Sciatic nerve (tissue), 2 donors: ENCODE results near the gene NGFR. TPM values are rescaled to one million over a fixed set of nuclear protein-coding genes. Genes with fewer than 3 reads are reported as not detected.
A peak's percentile ranks its signal among the peaks of the same experiment; 100 is the strongest.
"Not testable (repeated sequence)": the region's sequence is repeated elsewhere in the genome, so short reads cannot be mapped to it uniquely, and the experiment has no call there.

Source experiments
- ATAC-seq: fragments of 200-7000 bp; cut with Tn5 transposase; one replicate; pipeline ENCODE4 v1.9.1; 2020; ENCODE audit warnings: mild to moderate bottlenecking, moderate library complexity
- DNase-seq: peaks from one replicate; pipeline ENCODE4 v3.0.0-alpha.2; 2020; ENCODE audit warnings: low spot score
- intact Hi-C: fragments of 100-400 bp; cut with DNase I; formaldehyde crosslinking; loops from one replicate; pipeline ENCODE4 v1.14.2; 2022
- total RNA-seq: library from RNA; stranded (reverse); fragmentation: NEBNext Ultra II Directional; extraction: Animal tissue kit (Norgen Biotek cat#: 25700); gene quantifications from one replicate; pipeline ENCODE4 v1.2.1, GENCODE V29; 2021
- donor health status: DM: no; HTN: no; CAD: no.
- donor health status: DM: no; HTN: no; CAD: no.

The NGFR gene
- total RNA-seq, 1 donor from 2014 or later = 291 TPM

DNA sequence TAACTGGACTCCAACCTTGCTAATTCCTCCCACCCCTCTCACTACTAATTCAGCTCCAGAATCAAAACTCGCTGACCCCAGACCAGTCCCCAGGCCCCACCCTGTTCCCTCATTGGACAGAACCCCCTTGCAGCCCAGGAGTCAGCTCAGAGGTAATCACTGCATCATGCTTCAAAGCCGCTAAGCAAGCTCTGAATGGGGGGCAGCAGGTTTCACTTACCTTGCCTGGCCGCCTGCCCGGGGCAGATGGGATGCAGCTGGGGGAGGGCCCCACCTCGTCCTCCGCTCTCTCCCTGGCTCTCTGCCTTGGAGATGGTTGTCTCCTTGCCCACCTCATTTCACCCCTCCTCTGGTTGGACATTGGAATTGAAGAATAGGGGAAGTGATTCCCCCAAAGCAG lies 4.8 kb upstream of the NGFR start:
- ATAC-seq (no peak), DNase-seq (no peak)
- intact Hi-C loops = no loop called here

DNA sequence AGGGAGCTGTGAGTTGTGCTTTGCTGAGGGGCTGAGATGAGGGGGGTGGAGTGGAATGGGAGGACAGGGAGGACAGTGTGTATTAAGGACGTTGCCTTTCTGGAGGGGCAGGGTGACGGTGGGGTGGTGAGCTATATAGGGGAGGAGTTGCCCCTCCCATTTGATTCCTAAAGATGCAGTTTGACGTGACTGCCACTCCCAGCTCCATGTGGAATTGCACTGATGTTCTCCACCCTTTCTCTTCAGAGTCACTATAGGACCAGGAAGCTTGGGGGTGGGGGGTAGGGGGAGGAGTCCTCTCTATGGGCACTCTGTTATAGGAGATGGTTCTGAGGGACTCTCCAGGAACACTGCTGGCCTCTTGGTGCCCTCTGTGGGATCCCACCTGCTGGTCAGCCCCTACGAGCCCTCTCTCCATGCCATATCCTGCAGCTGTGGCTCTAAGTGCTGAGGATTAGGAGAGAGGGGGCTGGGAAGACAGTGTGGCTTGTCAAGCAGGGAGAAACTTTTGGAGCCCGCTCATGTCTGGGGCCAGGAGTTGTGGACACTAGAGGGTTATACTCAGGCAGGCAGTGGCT lies 3.8 kb upstream of the NGFR start:
- intact Hi-C loops = no loop called here
- ATAC-seq (no peak), DNase-seq (no peak)

DNA sequence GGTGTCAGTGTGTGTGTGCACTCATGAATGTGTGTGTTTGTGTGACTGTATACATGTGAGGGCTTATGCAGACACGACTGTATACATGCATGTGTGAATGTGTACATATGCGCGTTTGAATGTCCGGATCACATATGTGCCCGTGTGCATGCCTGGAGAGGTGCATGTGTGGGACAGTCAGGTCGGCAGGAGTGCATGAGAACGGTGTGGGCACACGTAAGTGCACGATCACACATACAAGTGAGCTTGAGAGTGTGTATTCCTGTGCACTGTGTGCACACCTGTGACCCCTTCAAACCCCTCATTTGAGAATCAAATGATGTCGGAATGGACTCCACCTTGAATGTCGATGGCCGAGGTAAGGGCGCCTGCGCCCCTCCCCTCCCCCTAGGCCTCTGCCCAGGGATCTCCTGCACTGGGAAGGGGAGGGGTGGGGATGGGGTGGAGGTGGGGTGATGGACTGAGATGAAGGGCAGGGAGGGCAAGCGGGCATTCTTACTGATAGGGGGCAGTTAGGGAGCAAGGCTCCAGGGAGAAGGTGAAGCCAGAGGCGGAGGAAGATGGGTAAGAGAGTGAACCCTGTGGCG lies 601 bp upstream of the NGFR start:
- ATAC-seq (peak; percentile 1), DNase-seq (no peak)
- intact Hi-C loops = no loop called here

DNA sequence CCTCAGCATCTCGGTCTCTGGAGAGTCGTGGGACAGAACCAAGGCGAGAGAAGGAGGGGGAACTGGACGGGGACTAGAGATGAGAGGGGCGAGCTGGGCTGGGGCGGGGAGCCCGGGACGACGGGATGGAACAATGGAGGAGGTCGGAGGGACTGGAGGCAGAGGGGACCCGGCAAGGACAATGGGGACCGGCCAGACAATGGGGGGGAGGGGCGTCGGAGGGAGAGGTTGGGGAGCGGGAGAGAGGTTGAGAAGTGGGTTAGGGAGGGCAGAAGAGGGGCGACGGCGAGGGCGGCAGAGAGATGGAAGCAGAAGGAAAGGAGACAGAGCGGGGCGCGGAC lies 719 bp downstream of the NGFR start:
- ATAC-seq (peak; percentile 31), DNase-seq (no peak)
- intact Hi-C loops = no loop called here

DNA sequence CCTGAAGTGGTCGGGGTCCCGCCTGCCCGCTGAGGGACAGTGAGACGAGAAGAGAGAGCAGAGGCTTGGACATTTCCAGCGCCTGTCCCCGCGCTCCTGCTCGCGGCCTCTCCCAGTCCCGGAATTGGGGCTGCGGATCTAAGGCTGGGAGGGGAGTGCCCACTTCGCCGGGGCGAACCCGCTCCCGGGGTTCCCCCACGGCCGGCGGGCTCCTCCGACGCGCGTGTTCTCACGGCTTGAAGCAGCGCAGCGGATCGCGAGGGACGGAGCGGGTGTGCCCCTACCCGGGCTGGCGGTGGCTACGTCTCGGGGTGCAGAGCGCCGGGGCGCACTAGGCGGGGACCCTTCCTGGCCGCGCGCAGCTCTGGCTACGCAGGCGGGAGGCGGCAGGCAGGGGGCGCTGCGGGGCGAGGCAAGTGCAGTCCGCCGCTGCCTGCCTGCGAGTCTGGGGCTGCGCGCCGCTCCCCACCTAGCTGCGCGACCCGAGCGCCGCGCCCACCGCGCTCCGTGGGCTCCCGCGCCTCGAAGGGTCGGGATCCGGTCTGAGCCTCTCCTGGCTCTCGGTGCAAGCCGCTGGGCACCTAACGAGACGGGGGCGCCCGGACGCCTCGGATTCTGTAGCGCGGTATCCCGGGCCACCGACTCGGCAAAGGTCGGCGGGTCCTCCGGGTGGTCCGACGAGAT lies 1.2 kb downstream of the NGFR start:
- ATAC-seq = peak; percentile 78
- DNase-seq = peak; percentile 92
- intact Hi-C loops = no loop called here

DNA sequence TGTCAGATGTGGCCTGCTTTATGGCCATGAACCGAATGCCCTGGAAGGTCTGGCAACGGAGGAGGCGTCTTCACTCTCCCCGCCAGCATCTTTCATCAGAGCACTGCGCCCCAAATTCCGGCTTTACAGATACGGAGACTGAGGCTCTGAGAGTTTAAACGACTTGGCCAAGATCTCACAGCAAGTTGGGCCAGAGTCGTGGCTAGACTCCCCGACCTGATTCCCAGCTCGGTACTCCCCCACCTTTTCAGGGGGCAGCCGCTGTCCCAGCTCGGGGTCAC lies 1.7 kb downstream of the NGFR start:
- DNase-seq (no peak), ATAC-seq (no peak)
- intact Hi-C loops = no loop called here

DNA sequence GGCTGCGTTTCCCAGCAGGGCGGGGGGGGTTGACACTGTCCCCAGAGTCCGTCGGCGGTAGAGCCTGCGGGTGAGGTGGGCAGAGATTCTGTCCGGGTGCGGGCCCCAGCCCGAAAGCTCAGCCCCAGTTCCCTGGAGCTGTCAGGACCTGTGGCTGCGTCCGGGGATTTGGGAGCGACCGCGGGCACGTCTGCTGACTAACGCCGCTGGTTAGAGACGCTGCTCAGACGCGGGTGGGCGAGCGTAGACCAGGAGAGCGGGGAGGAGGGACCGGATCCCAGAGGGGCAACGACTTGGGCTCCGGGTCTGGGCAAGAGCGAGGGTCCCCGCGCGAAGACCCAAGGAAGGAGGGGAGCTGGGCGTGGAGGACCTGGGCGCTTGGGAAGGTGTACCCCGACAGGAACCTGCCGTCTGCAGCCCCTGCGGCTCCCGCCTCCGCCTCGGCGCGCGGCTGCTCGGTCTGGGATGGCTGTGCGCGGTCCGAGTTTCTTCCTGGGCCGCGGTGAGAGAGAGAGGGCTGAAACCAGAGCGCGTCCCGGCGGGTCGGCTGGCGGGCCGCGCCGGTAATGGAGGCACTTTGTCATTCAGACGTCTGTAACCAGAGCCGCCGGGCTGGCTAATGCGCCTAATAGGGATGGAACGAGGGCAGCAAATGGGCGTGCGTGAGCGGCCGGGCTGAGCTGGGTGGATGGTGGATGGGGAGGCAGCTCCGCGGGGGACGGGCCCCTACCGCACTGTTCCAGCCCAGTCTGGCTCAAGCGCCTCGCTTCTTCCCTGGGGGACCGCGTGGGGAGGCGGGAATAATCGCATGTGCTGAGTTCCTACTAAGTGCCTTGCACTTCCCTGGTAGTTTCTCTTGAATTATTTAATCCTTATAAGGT lies 2.3 kb downstream of the NGFR start:
- ATAC-seq (peak; percentile 73), DNase-seq (peak; percentile 78)
- intact Hi-C loops = no loop called here

DNA sequence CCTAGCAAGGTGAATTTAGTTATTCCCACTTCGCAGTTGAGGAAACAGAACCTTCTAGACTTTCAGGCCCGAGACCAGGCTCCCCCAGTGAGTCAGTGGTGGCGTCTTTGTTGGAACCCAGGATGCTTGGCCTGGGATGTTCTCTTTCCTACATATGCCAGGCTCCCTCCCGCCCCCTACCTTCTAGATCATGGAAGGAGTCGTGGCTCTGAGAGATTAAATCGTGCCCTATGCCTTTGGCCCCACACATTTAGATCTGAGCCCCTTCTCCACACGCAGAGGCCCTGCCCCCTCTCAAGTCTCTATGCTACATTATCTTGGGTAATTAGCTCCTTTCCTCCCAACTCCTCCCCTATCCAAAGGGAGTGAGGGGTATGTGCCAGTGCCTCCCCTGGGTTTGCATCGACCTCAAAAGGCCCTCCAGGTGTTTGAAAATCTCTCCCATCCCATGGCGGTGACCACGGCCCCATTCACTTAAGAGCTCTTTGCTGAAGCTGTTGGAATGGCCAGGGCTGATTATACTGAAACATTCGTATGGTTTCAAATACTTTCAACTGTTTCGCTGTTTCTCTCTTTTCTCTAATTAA lies 3.0 kb downstream of the NGFR start:
- intact Hi-C loops = no loop called here
- no peak for ATAC-seq

DNA sequence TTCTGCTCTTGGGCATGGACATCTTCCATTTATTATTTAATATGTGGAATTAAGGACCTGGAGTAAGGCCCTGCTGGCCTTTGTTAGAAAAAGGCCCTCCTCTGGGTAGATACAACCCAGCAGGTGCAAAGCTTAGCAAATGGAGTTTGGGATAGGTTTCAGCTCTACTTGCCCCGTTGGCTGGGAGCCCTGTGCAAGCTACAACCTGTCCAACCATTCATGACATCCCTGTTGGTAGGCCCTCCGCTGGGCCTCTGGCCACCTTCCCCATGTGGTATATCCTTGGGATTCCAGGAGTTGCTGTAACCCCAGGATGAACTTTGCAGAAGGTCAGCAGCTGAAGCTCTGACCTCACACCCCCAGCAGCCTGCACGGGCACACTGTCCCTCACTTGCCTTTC lies 6.4 kb downstream of the NGFR start:
- ATAC-seq (no peak), DNase-seq (no peak)
- intact Hi-C loops = no loop called here

More for the DNA sequence above, 3.0 kb downstream of the NGFR start:
- no peak for DNase-seq

DNA sequence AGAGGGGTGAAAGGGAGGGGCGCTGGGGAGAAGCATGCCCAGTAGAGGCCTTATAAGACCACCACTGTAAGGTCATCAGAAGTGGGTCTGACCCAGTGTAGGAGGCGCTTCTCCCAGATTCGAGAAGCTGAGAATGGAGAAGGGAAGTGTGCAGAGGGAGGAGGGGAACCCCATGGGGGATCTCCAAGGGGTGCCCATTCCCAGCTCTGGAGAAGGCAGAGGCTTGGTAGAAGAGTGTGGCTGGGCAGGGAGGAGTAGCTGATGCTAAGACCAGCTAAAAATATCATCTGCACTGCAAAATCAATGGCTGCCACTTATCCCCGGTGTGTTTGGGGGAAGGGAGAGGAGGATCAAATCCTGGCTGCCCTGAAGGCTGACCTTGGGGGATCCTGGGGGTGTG lies 7.2 kb downstream of the NGFR start:
- ATAC-seq = no peak
- no peak for DNase-seq
- intact Hi-C loops = no loop called here

DNA sequence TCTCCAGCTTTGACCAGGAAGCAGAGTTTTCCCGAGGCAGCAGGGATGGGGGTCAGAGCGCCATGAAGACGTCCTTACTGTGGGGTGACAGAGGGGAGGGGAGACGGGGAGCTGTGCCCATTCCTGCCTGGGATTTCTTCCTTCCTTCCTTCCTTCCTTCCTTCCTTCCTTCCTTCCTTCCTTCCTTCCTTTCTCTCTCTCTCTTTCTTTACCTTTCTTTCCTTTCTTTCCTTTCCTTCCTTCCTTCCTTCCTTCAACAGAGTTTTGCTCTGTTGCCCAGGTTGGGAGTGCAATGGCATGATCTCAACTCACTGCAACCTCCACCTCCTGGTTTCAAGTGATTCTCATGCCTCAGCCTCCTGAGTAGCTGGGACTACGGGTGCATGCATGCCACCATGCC lies 7.6 kb downstream of the NGFR start:
- DNase-seq, ATAC-seq, intact Hi-C loops: not testable (repeated sequence)

DNA sequence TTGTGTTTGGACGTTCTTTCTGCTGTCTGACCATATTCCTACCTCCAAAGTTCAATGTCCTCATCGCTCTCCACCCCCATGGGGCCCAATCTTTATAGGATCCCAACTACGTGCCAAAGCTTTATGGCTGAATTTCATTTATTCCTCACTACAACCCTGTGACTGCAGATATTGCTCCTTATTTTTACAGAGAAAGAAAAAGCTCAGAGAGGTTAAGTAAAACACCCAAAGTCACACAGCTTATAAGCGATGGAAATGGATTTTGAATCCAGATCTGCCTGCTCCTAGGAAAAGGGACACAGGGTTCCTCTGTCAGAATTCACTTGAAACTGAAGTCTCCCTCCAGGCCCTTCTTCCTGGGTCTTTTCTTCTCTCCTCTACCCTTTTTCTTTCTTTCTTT lies 9.3 kb downstream of the NGFR start:
- intact Hi-C loops = no loop called here
- DNase-seq (no peak), ATAC-seq (no peak)

DNA sequence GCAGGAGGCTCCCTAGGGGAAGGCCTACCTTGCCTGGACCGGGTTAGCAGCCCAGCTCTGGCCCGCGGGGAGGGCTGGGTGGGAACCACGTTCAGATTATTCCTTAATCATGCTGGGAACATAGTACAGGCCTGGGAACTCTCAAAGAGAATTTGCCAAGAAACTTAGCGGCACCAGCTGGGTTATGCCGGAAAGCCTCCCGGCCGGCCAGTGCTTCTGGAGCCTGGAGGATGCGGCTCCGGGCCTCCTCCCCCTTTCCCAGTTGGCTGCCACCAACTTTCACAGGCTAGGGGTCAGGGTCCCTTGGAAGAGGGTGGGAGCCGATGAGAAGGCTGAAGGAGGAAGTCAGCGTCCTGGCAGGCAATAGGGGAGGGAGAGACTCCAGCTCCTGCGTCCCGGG lies 10.8 kb downstream of the NGFR start:
- intact Hi-C loops = no loop called here
- ATAC-seq (no peak), DNase-seq (no peak)

DNA sequence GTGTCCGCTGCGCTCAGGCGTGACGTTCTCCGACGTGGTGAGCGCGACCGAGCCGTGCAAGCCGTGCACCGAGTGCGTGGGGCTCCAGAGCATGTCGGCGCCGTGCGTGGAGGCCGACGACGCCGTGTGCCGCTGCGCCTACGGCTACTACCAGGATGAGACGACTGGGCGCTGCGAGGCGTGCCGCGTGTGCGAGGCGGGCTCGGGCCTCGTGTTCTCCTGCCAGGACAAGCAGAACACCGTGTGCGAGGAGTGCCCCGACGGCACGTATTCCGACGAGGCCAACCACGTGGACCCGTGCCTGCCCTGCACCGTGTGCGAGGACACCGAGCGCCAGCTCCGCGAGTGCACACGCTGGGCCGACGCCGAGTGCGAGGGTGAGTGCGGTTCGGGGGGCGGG lies 11.2 kb downstream of the NGFR start:
- ATAC-seq = no peak
- no peak for DNase-seq
- intact Hi-C loops = no loop called here

DNA sequence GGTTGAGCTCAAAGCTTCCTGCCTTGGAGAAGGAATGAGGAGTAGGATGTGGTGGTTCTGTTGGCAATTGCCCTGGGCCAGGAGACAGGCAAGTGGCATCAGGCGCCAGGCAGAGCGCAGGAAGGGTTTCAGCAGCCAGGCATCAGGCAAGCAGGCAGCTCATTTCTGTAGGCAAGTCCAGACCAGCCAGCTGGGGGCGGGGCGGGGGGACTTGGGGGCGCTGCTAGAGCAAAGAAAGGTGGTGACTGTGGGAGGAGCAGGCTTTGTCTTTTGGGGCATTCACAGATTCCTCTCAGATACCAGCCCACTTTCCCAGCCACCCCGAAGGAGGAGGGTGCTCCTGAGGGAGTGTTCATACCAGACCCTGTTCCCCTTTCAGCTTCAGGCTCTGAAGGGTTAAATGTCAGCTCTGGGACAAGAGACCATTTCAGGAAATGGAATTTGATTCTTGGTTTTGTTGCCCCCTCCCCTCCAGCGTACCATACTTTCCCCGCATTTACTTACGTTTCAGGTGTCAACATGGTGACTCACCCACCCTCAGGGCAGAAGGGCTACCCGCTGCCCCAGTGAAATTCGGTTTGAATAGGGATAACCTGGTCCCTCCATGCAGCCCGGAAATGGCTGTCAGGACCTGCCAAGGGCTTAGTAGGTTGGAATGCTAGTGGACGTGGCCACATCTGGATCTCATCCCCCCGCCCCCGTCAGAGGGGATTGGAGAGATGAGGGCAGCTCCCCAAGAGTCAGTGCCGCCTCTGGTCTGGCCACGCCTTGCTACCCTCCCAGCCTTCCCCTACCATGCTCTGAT lies 13.2 kb downstream of the NGFR start:
- ATAC-seq (no peak), DNase-seq (no peak)
- intact Hi-C loops = no loop called here

DNA sequence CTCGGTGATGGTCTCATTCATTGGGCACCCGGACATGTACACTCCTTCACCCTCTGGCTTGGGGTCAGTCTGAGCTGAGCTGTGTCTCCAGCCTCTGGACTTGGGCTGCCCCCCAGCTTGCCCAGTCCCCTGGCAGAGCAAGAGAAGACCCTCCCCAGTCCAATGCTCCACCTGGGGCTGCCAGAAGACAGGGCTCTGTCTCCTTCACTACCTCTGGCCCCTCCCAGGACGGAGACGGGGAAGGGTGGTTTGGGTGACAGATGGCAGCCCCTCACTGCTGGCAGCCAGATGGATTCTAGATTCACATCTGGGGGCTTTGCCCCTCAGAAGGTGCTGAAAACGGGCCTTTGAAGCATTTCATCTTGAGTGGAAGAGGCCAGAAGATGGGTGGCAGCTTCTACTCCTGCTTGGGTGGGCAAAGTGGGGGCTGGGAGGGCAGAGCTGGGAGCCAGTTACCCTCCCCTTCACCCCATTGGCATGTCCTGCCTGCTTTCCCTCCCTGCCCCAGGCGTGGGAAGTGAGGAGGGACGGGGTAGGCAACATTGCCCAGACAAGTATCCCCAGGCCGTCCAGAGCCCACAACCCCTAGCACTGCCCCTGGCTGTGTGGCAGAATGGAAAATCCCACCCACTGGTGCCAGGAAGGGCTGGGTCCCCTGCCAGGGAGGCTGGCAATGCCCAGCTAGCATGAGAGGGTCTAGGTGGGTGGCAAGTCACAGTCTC lies 13.9 kb downstream of the NGFR start:
- DNase-seq = peak; percentile 55

DNA sequence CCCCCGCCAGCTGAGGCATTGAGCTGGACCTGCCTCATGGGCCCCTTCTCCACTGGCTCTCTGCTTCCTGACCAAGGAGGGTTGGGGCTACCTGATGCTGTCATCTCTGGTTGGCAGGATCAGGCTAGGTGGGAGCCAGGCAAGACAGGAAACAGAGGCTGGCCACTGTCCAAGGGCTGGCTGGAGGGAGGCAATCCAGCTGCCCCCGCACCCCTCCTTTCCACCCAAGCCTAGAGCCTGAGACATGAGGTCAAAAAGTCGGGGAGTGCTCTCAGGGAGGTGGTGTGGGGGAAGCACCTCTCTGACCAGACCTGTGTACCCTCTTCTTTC lies 14.5 kb downstream of the NGFR start:
- no peak for ATAC-seq
- DNase-seq = no peak
- intact Hi-C loops = no loop called here

More for the DNA sequence above, 13.9 kb downstream of the NGFR start:
- ATAC-seq = no peak
- intact Hi-C loops = no loop called here

DNA sequence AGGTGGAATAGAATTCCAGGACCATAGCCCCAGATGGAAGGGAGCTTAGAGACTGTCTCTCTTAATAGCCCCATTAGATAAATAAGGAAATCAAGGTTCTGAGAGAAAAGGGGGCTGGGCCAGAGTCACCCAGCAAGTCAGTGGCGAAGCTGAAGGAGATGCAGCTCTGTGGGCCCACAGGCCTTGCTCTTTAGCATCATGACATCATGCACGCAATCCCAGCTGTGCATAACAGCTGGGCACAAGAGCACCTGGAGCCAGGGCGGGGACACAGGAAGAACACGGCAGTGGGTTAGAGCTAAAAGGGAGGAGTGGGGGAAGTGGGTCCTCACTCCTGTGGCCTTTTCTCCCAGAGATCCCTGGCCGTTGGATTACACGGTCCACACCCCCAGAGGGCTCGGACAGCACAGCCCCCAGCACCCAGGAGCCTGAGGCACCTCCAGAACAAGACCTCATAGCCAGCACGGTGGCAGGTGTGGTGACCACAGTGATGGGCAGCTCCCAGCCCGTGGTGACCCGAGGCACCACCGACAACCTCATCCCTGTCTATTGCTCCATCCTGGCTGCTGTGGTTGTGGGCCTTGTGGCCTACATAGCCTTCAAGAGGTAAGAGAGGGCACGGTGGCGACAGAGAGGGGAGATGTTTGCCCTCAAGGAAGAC lies 15.1 kb downstream of the NGFR start:
- intact Hi-C loops = no loop called here
- DNase-seq (peak; percentile 52), ATAC-seq (no peak)
